ENCODE results near the gene B9D2. TPM values are rescaled to one million over a fixed set of nuclear protein-coding genes. Genes with fewer than 3 reads are reported as not detected.
A peak's percentile ranks its signal among the peaks of the same experiment; 100 is the strongest.

The B9D2 gene
- total RNA-seq, 3 donors from 2014 or later, result 7.0 to 11.3 (median 9.1) TPM

DNA sequence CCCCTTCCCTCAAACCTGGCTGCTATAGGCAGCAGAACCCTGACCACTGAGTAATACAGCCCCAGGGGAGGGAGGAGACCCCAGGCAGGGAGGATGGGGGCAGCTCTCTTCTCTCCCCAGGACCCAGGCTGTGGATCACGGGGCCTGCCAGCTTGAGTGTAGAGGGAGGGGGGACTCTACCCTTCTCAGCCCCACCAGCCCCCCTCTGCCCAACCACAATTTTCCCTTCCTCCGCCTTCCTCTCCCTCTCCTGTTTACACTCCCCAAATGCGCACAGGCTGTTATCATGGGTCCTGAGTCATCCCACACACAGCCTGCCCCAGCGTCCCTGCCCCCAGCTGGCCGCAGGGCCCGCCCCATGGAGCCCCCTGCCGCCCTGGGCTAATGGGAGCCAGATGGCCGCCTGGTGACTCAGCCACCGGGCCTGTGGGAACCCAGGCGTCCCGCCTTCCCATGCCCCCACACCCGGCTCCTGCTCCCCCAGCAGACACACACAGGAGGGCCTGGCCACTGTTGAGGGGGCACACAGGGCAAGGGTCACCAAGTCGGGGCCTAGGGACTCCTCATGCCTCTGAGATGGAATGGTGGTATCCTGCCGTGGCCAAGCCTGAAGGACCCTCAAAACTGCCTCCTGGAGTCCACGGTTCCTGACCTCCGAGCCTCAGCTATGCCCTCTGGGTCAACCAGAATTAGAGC, 40.4 kb downstream of the B9D2 start:
- TF ChIP-seq, protein P1, sequence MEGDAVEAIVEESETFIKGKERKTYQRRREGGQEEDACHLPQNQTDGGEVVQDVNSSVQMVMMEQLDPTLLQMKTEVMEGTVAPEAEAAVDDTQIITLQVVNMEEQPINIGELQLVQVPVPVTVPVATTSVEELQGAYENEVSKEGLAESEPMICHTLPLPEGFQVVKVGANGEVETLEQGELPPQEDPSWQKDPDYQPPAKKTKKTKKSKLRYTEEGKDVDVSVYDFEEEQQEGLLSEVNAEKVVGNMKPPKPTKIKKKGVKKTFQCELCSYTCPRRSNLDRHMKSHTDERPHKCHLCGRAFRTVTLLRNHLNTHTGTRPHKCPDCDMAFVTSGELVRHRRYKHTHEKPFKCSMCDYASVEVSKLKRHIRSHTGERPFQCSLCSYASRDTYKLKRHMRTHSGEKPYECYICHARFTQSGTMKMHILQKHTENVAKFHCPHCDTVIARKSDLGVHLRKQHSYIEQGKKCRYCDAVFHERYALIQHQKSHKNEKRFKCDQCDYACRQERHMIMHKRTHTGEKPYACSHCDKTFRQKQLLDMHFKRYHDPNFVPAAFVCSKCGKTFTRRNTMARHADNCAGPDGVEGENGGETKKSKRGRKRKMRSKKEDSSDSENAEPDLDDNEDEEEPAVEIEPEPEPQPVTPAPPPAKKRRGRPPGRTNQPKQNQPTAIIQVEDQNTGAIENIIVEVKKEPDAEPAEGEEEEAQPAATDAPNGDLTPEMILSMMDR (IDR thresholded peaks at IDR 0.05), result no peak
- intact Hi-C loops (cut with DNase I, micrococcal nuclease), result no loop called here
- Histone ChIP-seq H3K9me3 (no peaks in the 10 kb centered on the region), H3K36me3 (ENCODE audit: low read depth) (no peaks in the 10 kb centered on the region), H3K4me1 (ENCODE audit: low read depth) (peaks cover 34% of the 10 kb centered on the region), H3K4me3 (no peak overlapping the region)
- peak in 2 of 3 donors; percentile 62 to 80 for DNase-seq
- peak; percentile 23 for ATAC-seq

DNA sequence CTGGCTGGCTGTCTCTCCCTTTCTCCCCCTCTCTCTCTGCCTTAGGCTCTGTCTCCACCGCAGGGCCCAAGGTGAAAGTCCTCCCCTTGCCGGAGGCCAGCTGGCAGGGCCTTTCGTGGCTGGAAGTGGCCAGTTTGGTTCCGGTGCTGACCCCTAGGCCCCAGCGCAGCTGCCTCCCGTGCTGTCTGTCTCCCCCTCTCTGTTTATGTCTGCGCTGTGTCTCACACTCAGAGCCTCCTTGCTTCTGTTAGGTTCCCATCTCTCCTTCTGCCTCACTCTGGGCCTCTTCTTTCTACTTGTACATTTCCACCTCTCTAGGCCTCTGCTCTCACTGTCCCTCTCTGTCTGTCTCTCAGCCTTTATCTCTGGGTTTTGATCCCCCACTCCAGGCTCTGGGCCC, 40.9 kb downstream of the B9D2 start:
- ATAC-seq (no peak), DNase-seq (no peak)
- H3K36me3 ChIP-seq (ENCODE audit: low read depth), result no peaks in the 10 kb centered on the region
- TF ChIP-seq, protein P1 (IDR thresholded peaks at IDR 0.05), result no peak
- H3K9me3 ChIP-seq, result no peaks in the 10 kb centered on the region
- intact Hi-C loops (cut with DNase I, micrococcal nuclease), result no loop called here
- no peak overlapping the region for H3K4me3 ChIP-seq
- H3K4me1 ChIP-seq (ENCODE audit: low read depth), result peaks cover 30% of the 10 kb centered on the region

DNA sequence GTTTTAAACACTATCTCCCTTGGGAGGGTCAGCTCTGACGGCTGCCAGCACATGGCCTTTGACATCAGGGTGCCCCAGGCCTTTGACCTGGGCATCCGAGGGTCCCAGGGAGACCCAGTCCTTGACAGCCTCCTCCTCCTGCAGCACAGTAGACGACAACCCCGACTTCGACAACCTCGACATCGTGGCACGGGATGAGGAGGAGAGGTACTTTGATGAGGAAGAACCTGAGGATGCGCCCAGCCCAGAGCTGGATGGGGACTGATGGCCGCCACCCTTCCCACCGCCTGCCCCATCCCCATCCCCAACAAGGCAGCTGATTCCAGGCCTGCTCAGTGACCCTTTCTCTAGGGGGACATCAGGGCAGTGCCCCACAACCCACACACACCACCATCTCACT, 41.5 kb downstream of the B9D2 start:
- Histone ChIP-seq H3K4me1 (ENCODE audit: low read depth) (peaks cover 24% of the 10 kb centered on the region), H3K9me3 (no peaks in the 10 kb centered on the region), H3K4me3 (no peak overlapping the region), H3K36me3 (ENCODE audit: low read depth) (no peaks in the 10 kb centered on the region)
- no peak for ATAC-seq
- TF ChIP-seq, protein P1 (IDR thresholded peaks at IDR 0.05), result no peak
- no peak for DNase-seq
- intact Hi-C loops (cut with DNase I, micrococcal nuclease), result no loop called here

DNA sequence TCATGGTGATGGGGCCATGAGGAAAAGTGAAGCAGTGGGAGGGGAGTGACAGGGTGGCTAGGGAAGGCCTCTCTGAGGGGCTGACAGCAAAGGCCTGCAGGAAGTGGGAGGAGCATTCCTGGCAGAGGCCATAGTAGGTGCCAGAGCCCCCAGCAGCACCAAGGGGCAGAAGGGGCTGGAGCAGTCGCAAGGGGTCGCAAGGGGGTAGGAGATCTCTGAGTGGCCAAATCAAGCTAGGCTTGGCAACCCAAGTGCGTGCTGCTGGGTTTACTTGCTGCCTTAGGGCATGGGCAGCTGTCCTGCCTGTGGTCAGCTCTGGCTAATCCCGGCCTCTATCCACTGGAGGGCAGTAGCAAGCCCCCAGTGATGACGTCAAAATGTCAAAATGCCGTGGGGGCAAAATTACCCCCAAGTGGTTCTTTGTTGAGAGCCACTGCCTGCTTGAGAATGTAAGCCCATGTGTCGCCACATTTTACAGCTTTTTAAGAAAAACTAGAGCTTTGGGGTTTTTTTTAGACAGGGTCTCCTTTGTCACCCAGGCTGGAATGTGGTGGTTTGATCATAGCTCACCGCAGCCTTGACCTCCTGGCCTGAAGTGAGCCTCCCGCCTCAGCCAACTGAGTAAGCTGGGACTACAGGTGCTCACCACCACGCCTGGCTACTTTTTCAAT, 42.2 kb downstream of the B9D2 start:
- Histone ChIP-seq H3K9me3 (no peaks in the 10 kb centered on the region), H3K4me1 (ENCODE audit: low read depth) (peaks cover 23% of the 10 kb centered on the region), H3K36me3 (ENCODE audit: low read depth) (peaks cover 3% of the 10 kb centered on the region), H3K4me3 (no peak overlapping the region)
- TF ChIP-seq, protein P1 (IDR thresholded peaks at IDR 0.05), result peak; percentile 18
- DNase-seq (no peak), ATAC-seq (peak; percentile 3)
- intact Hi-C loops (cut with DNase I, micrococcal nuclease), result no loop called here

DNA sequence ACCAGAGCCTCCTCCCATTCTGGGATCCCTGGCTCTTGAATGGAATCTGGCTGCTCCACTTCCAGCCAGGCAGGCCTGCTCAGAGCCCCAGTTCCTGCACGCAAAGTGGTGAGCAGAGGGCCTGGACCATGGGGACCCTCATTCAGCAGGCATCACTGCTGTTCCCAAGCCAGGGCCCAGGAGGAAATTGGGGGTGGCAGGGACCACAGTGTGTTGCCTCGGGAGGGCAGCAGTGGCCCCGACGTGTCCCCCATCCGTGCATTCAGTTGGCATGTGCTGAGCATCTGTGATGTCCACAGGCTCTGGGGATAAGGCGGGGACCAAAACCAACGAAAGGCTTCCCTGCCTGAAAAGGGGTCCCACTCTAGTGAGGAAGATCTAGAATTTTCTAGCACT, 42.7 kb downstream of the B9D2 start:
- intact Hi-C loops (cut with DNase I, micrococcal nuclease), result no loop called here
- ATAC-seq (no peak), DNase-seq (no peak)
- TF ChIP-seq, protein P1 (IDR thresholded peaks at IDR 0.05), result no peak
- Histone ChIP-seq H3K9me3 (no peaks in the 10 kb centered on the region), H3K4me1 (ENCODE audit: low read depth) (peaks cover 22% of the 10 kb centered on the region), H3K36me3 (ENCODE audit: low read depth) (peaks cover 8% of the 10 kb centered on the region), H3K4me3 (no peak overlapping the region)
